ENCODE results near the gene CCR6.

DNA sequence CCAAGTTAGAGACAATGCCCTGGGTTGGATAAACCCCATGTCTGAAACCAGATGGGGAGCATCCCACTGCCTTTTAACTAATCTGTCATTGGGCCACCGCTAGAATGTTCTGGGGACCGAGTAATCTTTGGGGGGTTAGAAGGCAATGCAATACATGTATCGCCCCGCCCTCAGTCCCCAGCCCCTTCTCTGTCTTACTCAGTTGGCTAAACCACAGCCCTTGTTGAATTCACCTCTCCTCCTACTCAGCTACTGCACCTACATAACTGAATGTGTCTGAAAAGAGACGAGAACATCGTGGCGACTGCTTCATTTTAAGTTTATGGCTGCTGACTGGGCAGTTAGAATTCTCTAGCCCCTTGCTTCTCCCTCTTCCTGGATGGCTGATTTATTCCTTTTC lies 15.1 kb upstream of the CCR6 start:
- TF ChIP-seq ZNF776 (CRISPR knock-in tag; IDR thresholded peaks at IDR 0.05) (no peak), ZNF317 (CRISPR knock-in tag; IDR thresholded peaks at IDR 0.05) (no peak), ZNF207 (IDR thresholded peaks at IDR 0.05; ENCODE audit: borderline replicate concordance) (no peak), NFE2 (CRISPR knock-in tag; IDR thresholded peaks at IDR 0.05) (no peak), FOSL2 (CRISPR knock-in tag; IDR thresholded peaks at IDR 0.05) (no peak), RFXAP (CRISPR knock-in tag; IDR thresholded peaks at IDR 0.05; ENCODE audit: borderline replicate concordance) (no peak), SIX1 (CRISPR knock-in tag; IDR thresholded peaks at IDR 0.05; ENCODE audit: borderline replicate concordance) (no peak), ZNF143 (CRISPR knock-in tag; IDR thresholded peaks at IDR 0.05) (no peak), MYC (CRISPR knock-in tag; IDR thresholded peaks at IDR 0.05; ENCODE audit: borderline replicate concordance) (no peak)
- TF ChIP-seq, protein P1, sequence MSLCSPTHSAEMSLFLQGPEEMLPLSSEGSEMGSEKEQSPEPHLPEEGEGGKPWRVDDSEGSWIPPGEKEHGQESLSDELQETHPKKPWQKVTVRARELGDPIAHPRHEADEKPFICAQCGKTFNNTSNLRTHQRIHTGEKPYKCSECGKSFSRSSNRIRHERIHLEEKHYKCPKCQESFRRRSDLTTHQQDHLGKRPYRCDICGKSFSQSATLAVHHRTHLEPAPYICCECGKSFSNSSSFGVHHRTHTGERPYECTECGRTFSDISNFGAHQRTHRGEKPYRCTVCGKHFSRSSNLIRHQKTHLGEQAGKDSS (CRISPR knock-in tag; IDR thresholded peaks at IDR 0.05; ENCODE audit: borderline replicate concordance, low read depth) = no peak

Measured in HepG2 (cell line).